Thyroid gland (tissue), 4 donors: ENCODE results near the gene HPGDS.
"Not testable (repeated sequence)": the region's sequence is repeated elsewhere in the genome, so short reads cannot be mapped to it uniquely, and the experiment has no call there.

ENCODE experiments used
- POLR2A ChIP-seq, 2 donors: fragments of 450-650 bp; IDR thresholded peaks; one replicate each; pipeline ENCODE4 v1.6.1; 2017; ENCODE audit warnings: antibody characterized with exemption in 2 of 2, mild to moderate bottlenecking in 2 of 2, moderate library complexity in 1 of 2
- TF ChIP-seq, protein P1 (sequence below), 6 experiments: fragments of 200-600 bp in 3 of 6; fragments of 450-650 bp in 3 of 6; sonication (generic) in 3 of 6; IDR thresholded peaks; one replicate each; pipeline ENCODE4 v1.5.1; 2016 to 2019; ENCODE audit warnings: antibody characterized with exemption in 6 of 6, mild to moderate bottlenecking in 2 of 6, inconsistent platforms in 1 of 6, moderate library complexity in 1 of 6

DNA sequence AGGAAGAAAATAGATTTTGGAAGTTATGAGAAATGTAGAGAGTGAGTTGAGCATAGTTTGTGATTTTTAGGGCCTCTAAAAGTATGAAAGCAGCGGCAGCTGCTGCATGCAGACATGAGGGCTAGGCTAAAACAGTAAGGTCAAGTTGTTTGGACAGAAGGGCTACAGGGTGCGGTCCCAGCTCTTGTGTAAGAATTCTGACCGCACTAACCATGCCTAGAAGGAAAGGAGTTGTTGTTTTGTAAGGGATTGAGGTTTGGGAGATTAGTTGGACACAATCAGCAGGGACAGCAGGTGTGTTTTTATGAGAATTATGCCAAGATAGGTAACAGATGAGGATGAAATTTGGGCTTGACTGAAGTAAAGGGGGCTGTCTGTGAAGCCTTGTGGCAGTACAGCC lies 42.8 kb upstream of the HPGDS start:
- TF ChIP-seq, protein P1, sequence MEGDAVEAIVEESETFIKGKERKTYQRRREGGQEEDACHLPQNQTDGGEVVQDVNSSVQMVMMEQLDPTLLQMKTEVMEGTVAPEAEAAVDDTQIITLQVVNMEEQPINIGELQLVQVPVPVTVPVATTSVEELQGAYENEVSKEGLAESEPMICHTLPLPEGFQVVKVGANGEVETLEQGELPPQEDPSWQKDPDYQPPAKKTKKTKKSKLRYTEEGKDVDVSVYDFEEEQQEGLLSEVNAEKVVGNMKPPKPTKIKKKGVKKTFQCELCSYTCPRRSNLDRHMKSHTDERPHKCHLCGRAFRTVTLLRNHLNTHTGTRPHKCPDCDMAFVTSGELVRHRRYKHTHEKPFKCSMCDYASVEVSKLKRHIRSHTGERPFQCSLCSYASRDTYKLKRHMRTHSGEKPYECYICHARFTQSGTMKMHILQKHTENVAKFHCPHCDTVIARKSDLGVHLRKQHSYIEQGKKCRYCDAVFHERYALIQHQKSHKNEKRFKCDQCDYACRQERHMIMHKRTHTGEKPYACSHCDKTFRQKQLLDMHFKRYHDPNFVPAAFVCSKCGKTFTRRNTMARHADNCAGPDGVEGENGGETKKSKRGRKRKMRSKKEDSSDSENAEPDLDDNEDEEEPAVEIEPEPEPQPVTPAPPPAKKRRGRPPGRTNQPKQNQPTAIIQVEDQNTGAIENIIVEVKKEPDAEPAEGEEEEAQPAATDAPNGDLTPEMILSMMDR (IDR thresholded peaks at IDR 0.05), result not testable (repeated sequence)
- TF ChIP-seq POLR2A (IDR thresholded peaks at IDR 0.05), result not testable (repeated sequence)
